Measurements from ENCODE around the gene PCDH9. TPM values are rescaled to one million over a fixed set of nuclear protein-coding genes. Genes with fewer than 3 reads are reported as not detected.

PCDH9 gene
- total RNA-seq, 1 experiment from 2014 or later: under 0.01 TPM

DNA sequence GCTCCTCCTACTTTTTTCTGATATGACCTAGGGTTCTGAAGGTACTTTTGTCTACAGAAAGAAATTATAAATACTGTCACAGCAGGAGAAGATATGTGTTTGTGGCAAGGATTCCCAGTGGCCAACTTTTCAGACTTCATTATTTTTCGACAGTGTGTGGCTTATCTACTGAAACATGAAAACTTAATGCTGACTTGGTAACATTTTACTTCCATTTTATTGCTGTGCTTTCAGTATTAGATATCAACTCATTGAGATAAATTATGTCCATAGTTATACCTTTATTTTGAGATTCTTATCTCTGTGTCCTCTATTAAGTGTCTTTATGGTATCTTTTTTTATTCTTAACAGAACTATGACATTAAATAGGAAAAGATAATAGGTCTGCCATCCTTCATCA, 700.0 kb downstream of the PCDH9 start:
- no peak for DNase-seq (ENCODE audit: low read depth)

DNA sequence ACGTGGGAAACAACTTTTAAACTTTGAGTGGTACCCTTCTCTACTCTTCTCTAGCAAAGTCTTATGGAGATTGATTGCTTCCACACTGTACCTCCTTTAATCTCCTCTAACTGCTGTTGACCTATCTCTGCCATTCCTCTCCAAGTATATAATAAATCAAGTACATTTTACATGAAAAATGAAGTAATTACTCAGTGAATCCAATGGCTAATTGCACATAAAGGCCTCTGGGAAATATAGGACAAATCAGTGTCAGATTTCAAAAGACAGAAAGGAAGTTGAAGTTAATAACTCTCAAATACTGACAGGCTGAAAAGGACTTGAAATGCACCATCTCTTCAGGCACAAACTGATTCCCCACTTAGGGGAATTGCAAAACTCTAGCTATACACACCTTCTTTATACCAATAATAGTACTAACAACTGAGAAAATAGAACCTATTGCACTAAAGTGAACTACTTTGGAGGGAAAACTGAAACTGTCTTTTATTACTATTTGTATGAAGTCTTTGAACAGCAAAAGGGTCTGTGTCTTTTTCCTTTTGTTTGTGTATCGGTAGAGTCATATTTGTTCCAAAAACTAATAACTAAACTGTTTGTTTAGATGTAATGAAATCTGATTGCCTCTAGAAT, 701.1 kb downstream of the PCDH9 start:
- no peak for DNase-seq (ENCODE audit: low read depth)

DNA sequence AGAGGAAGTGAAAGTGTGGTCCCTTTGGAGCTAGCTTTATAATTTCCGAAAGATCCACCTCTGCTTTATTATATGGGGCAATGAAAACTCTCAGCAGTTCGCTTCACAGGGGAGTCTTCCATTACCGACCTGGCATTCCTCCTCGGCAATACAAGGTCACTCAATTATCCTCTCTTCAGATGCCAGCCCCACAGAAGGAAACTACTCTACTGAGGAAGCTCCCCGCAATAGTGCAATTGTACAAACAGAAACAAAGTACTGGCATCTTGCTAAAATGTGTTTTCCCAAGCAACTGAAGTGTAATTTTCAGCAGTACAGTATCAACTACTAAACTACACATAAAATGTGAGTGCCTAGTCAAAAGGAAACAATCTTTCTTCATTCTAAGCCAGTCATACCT, 702.0 kb downstream of the PCDH9 start:
- DNase-seq (ENCODE audit: low read depth): no peak

DNA sequence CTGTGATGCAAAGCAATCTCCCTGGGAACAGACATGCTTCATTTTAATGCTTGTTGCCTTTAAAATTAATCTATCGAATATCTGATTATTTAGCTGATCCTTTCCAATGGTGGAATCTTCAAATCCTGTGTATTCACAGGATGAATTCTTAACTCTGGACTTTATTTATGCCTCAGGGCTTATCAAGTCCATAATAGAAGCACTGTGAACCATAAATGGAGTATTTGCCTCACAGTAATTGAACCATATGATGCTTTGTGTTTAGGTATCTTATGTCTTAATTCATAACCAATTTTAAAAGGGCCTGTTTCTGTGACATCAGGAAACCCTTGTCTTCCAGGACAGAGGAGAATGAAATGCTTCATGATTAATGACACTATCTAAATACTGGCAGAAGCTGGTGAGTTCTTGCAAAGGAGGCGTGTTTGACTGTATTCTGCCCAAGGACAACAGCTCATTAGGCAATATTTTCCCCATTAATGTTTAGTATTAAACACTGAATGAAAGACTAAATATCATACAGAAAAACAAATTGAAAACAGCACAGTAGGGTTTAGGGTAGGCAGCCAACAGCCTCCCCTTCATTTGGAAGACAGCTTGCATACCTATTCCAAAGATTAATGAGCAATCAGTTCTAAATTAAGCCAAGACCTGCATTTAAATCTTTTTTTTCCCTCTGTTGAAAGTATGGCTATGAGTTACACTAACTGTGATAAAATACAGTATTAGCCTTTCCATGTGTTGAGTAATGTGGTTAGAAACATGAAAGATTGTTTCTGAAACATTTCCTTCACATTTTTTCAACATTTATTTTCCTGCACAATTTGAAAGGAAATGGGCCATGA, 709.4 kb downstream of the PCDH9 start:
- DNase-seq (ENCODE audit: low read depth): no peak

DNA sequence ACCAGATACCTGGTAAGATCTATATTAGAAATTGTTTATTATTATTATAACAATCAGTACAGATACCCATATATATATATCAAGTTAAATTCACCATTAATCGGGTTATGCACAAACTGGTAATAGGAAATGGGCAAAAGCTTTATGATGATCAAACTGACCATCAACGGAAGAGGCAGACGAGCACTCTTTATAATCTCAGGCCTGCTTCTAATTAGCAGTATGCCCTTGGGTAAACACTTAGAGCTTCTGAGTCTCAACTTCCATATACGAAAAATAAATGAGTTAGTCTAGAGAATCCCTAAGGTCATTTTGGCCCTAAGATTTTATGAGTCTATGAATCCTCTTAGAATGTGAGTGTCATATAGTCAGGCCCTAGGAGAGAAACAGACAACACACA, 710.9 kb downstream of the PCDH9 start:
- DNase-seq (ENCODE audit: low read depth): no peak

DNA sequence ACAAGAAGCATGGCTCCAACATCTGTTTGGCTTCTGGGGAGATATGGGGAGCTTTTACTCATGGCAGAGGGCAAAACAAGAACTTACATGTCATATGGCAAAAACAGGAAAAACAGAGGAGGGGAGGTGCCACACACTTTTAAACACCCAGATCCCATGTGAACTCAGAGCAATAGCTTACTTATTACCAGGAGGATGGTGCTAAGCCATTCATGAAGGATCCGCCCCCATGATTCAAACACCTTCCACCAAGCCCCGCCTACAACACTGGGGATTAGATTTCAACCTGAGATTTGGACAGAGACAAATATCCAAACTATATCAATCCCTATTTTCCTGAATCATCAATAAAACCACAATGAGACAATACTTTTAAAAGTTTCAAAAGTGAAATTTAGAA, 712.1 kb downstream of the PCDH9 start:
- no peak for DNase-seq (ENCODE audit: low read depth)

DNA sequence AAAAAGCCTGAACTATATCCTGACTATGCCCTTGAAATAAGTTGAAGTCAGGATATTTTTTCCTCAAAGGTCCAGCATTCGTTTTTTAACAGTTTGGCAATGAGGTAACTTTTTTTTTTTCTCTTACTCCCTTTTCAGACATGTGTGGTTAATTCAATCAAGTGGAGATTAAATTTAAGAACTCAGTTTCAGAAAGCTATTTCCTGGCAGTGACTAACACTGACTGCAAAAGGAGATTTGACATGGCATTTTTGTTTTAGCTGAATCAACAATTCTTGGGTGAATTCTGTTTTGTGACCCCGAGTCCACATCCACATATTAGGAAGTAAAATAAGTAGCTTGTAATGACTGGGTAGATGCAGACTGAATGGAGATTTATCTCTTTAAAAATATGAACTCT, 716.4 kb downstream of the PCDH9 start:
- DNase-seq (ENCODE audit: low read depth): no peak

DNA sequence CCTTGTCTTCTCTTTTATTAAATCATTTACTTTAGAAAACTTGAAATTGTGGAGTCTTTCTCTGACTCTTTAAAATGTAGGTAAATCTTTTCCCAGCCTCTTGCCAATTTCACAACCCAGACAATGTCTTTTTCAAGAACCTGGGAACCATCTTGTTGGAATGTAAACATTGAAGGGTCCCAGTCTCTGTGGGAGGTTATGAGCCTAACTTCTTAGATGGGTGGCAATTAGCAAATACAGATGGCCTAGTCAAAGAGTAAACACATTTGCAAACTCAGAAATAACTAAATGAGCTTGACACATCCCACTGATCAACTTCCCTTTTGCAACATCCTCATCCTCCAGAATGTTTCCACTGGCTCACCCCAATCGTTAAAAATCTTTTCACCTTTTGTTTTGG, 721.0 kb downstream of the PCDH9 start:
- DNase-seq (ENCODE audit: low read depth): no peak

DNA sequence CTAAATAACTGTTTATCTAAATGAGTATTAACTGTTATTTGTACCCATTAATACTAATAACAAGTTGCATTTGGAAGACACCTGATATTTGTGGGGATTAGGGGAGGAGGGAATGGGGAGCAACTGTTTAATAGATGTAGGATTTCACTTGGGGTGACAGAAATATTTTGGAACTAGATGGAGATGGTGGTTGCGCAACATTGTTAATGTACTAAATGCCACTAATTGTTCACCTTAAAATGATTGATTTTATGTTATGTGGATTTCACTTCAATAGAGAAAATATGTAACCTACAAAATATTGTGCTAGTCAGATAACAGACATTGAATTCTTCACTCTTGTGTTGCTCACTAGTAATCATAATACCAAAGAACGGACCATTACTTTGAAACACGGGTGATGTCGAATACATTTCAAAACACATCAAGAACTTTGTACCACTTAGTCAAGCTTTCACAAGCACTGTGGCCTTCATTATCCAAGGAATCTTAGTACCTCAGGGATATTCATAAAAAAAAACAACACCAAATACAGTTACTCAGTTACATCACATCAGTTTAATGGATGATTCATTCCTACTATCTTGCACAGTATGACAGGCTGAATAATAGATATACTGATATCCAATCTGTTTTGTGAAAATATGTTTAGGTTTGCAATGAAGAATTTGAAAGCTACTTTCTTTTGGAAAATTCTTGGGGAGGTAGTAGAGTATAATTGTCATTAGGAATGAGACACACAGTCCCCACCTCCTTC, 721.8 kb downstream of the PCDH9 start:
- DNase-seq (ENCODE audit: low read depth): no peak

DNA sequence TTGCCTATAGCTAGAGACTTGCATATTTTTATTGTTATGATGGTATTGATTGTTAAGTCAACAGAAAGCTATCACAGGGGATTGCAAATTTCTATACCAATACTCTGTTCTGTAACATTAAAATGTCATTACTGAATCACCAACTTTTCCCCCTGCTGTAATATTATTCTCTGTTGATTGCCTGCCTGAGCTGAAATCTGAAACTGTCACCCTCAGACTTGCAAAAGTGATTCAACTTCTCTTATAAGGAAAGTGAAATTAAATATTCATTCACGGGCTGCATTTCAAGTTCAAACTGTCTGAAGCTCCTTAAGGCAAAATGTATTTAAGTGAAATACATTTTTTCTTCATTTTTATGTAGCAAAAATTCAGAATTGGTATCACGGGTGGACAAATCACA, 723.2 kb downstream of the PCDH9 start:
- DNase-seq (ENCODE audit: low read depth): no peak

DNA sequence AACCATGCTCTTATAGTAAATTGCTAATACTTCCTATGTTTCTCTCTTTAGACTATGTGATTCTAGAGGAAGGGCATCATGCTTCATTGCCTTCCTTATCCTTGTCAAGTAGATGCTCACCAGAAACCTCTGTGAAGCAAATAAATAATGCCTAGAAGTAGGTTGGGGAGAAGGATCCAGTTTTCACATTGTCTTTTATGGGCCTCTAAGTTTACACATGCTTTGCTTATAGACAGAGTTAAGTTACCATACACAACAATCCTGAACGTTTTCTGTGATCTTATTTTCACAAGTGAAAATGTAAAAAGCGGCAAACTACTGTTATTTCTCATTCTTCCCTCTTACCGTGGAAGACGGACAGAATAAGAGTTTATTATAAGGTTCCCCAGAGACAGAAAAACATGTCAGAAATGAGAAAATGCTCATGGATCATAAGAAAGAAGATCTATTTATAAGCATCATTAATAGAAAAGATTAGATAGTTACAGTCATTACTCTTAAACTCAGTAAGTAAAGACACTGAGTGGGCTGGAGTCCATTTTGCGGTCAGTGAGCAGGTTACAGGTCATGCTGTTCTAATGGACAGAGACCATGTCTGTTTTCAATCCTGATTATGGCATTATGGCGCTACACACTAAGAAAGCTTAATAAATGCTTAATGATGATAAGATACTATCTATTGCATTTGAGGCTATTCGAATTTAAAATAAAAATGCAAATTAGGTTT, 723.9 kb downstream of the PCDH9 start:
- DNase-seq (ENCODE audit: low read depth): no peak

DNA sequence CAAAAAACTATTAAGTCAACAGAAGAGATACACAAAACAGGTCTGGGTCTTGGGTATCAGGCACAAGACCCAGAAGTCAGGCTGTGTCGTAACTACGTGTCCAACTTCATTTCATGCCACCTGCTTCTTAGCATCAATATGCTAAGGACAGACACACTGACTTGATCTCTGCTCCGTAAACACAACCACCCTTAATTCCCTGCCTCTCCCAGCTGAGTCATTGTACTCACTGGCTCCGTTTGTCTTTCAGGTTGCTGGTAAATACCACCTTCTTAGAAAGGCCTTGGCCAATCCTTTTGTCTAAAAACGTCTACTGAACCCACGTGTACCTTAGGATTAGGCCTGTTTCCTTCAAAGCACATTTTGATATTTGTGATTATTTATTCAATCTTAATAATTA, 726.2 kb downstream of the PCDH9 start:
- DNase-seq (ENCODE audit: low read depth): no peak

DNA sequence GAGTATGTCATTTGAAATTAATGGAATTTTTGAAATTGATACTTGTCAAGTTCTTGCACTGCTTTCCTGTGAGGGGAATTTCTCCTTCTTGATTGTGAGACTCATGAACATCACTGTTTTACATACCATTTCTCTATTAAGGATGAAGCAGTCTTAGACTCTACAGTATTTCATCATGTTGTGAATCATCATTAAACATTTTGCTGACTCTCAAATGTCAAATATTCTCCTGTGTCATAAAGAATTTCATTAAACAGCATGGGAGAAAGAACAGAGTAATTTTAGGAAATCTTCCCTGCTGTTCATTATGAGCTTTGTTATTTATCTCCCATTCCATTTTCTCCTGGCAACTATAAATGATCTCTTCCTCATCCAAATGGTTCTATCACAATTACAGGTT, 729.0 kb downstream of the PCDH9 start:
- DNase-seq (ENCODE audit: low read depth): no peak

DNA sequence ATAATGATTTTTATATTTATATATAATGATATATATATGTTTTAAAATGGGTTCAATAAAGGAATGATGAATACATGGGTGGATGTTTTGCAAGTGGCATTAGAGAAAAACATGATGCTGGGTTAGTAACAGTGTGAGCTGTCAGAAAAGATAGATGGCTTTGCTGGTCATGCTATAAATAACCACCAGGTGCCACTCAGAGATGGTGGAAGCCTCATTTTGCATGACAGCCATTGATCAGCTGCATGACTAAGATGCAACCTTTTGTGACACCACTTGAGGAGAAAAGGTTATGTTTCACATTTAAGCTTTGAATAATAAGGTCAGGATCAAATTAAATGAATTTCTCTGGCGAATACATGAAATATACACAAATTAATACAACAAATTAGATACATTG, 737.7 kb downstream of the PCDH9 start:
- DNase-seq (ENCODE audit: low read depth): no peak

DNA sequence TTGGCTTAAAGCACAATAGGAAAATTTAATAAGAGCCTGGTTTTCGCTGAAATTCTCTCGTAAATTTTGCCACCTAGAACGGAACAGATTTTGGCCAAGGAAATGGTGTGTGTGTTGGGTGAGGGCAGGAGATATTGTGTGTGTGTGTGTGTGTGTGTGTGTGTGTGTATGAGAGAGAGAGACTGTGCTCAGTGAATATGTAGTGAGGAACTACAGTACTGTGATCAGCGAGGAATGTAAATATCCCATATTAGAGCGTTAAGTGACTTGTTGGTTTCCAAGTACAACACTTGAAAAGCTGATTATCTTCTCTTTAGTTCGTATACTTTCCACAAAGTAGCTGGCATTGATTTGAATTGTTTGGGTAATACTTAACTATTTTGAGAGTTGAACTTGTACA, 738.9 kb downstream of the PCDH9 start:
- no peak for DNase-seq (ENCODE audit: low read depth)

DNA sequence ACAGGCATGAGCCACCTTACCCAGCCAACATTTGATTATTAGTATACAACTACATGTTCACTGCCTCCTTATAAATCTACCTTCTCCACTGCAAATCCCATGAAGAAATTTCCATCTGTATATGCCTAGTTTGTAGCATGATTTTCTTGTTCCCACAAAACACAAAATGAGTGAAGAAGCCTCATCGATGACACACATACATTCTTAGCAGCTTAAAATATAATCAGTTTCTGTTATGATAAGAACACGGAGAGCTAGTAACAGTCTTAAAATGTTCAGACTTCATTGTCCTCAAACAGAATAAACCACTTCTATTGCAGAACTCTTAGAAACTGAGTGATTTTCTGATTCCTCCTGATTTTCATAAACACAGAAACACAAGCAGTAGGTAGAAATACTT, 740.5 kb downstream of the PCDH9 start:
- DNase-seq (ENCODE audit: low read depth): no peak

DNA sequence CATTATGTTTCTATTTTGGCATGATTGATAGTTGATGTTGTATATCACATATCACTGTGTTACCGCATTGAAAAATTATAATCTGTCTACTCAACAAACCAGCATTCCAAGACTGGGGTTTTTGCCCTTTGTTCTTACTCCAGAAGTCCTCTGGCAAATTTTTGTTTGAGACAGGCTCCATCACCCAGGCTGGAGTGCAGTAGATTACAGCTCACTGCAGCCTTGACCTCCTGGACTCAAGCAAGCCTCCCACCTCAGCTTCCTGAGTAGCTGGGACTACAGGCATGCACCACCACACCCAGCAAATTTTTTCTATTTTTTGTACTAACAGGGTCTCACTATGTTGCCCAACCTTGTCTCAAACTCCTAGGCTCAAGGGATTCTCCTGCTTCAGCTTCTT, 741.0 kb downstream of the PCDH9 start:
- no peak for DNase-seq (ENCODE audit: low read depth)

DNA sequence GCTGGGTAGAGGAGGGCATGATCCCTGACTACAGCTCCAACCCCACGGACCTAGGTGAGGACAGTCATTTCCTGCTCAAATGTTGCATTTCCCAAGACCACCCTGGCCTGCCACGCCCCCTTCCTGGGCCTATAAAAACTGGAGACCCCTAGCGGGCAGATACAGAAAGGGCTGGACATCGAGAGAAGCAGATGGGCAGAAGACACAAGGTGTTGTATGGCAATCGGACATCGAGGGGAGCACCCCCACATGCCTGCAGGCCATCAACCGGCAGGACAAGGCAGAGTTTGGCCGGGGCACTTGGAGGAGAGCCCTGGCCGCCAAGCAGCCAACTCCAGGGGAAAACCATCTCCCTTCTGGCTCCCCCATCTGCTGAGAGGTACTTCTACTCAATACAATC, 746.4 kb downstream of the PCDH9 start:
- DNase-seq (ENCODE audit: low read depth): no peak

DNA sequence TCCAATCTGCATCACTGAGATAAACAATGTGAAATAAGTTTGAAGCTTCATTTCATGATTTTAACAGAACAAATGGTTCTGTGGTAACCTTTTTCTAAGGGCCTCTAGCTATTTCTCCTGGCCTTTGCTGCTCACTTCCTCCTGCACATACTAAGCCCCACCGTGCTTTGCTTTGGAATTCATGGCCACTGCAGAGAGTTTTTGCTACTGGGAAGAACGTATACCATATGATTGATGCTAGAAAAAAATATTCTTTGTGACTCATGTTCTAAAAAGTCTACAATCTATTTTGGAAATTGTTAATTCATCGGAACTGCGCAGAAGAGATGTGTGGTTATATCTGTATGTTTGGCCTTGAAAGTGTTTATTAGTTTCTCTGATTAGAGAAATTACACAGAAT, 747.3 kb downstream of the PCDH9 start:
- no peak for DNase-seq (ENCODE audit: low read depth)

DNA sequence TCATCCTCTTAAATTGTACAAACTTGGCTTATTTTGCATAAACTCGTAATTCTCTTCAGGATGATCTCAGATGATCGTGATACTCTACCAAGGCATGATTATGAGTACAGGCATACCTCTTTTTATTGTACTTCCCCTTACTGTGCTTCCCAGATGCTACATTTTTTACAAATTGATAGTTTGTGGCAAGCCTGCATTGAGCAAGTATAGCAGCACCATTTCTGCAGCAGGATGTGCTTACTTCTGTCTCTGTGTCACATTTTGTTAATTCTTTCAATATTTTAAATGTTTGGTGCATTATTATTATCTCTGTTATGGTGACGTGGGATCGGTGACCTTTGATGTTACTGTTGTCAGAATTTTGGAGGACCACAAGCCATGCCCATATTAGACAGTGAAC, 752.3 kb downstream of the PCDH9 start:
- DNase-seq (ENCODE audit: low read depth): no peak

DNA sequence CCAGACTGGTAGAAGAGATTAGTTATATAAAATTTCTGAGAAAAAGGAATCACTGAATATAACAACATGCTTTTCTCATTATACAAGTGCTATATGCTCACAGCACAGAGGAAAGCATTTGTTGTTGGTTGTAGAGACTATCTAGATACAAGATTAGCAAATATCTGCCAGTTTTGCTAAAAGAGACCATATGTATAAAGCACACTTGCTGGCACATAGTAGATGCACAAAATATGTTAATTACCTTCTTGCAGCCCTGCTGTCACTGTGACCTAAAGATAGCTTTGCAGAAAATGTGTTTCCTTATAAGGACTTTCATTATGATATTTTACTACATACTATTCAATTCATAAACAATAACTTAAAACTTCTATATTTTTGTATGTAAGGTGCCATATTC, 755.1 kb downstream of the PCDH9 start:
- no peak for DNase-seq (ENCODE audit: low read depth)

DNA sequence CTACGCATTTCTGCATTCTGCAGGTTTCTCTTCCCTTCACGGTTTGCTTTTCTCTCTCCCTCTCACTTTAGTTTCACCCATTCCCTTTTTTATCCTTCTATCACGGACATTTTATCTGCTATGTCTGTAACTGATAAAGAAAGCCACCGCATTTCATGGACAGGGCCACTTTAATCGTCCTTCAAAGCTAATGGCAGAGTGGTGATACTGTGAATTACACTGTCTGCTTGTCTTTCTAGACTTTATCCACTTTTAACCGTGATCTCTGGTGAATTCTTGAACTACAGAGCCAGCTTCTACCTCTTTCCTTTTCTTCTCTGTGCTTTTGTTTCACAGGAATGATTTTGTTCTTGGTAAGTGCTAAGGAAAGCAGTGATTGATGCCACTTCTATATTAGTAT, 760.4 kb downstream of the PCDH9 start:
- no peak for DNase-seq (ENCODE audit: low read depth)

Measured in Daoy (cell line).